SU-DHL-6 (cell line): ENCODE results near the gene CNOT4.

Experiments
- CTCF ChIP-seq: fragments of 200-600 bp; sonication (generic); IDR thresholded peaks from one replicate; pipeline ENCODE4 v1.5.1; 2017; ENCODE audit warnings: antibody characterized with exemption, mild to moderate bottlenecking, low read length, moderate library complexity; ENCODE audit not compliant: insufficient read depth, poor library complexity, severe bottlenecking
- EZH2phosphoT487 ChIP-seq: fragments of 200-600 bp; sonication (generic), shearing (Covaris generic); conservative IDR thresholded peaks from 2 replicates; pipeline ENCODE4 v1.6.1; 2018; ENCODE audit warnings: mild to moderate bottlenecking, antibody characterized with exemption, low read length, moderate library complexity, mixed read lengths

- TF ChIP-seq CTCF (no peak), EZH2phosphoT487 (no peak)
Measured at GRCh38 chr7:135353832-135354231, 156.1 kb downstream of the CNOT4 start.
